Activated gamma-delta T cell (primary cell): ENCODE results near the gene PHTF1.
"Not testable (repeated sequence)": the region's sequence is repeated elsewhere in the genome, so short reads cannot be mapped to it uniquely, and the experiment has no call there.

ENCODE experiments used
- DNase-seq: peaks from one replicate; lab custom pipeline; 2025; lab: John Stamatoyannopoulos, UW

PHTF1 gene

DNA sequence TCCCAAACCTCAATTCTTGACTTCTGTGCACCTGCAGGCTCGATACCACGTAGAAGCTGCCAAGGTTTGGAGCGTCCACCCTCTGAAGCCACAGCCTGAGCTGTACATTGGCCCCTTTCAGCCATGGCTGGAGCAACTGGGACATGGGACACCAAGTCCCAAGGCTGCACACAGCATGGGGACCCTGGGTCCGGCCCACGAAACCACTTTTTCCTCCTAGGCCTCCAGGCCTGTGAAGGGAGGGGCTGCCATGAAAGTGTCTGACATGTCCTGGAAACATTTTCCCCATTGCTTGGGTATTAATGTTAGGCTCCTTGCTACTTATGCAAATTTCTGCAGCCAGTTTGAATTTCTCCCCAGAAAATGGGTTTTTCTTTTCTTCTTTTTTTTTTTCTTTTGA, 40.7 kb downstream of the PHTF1 start:
- DNase-seq = not testable (repeated sequence)

DNA sequence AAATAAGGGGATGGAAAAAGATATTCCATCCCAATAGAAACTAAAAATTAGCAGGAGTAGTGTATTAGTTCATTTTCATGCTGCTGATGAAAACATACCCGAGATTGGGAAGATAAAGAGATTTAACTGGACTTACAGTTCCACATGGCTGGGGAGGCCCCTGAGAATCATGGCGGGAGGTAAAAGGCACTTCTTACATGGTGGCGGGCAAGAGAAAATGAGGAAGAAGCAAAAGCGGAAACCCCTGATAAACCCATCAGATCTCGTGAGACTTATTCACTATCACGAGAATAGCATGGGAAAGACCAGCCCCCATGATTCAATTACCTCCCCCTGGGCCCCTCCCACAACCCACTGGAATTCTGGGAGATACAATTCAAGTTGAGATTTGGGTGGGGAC, 41.8 kb downstream of the PHTF1 start:
- DNase-seq = not testable (repeated sequence)

DNA sequence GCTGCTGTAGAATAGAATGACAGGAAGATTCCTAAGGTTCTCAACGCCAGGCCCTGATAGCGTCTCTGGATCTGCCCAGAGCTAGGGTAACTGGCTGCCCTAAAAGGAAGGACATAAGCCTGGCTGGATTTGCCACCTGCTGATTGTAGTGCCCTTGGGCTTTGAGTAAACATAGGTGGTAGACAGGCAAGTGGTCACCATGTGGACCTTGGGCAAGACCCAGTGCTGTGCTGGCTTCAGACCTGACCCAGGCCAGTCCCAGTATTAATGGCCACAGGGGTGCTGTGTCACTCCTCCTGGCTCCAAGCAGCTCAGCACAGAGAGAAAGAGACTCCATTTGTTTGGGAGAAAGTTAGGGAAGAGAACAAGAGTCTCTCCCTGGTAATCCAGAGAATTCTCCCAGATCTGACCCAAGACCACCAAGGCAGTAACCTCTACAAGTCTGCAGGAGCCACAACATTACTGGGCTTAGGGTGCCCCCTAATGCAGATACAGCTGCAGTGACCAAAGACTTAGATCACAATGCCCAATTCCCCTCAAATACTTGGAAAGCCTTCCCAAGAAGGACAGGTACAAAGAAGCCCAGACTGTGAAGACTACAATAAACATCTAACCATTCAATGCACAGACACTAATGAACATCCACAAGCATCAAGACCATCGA, 44.5 kb downstream of the PHTF1 start:
- DNase-seq = no peak

DNA sequence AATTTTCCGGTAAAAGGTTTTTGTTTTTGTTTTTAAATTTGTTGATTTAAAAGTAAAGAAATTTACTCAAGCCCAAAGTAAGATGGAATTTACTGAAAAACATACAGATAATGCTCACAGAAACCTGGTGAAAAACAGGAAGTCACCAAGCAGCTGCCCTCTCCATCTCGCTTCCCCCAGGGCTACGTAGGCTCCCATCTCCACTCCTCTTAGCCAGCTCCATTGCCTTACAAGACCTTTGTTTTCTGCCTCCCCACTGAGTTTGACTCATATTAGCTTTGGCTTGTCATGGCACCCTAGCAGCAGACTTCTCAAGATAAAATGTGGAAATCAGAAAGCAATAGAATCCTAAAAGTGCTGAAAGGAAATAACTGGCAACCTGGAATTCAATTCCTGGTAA, 57.9 kb downstream of the PHTF1 start:
- no peak for DNase-seq

DNA sequence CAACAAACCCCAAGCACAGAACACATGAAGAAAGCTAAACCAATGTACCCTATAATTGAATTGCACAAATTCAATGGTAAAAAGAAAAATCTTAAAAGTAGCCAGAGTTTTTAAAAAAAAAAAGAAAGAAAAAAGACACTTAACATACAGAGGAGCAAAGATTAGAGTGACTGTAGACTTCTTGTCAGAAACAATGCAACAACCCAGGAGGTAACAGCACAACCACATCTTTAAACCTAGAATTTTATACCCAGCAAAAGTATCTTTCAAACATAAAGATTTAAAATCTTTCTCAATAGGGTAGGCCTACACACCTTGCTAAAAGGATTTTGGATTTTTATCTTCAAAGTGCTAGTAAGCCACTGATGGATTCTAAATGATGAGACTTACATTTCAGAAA, 64.4 kb downstream of the PHTF1 start:
- no peak for DNase-seq

DNA sequence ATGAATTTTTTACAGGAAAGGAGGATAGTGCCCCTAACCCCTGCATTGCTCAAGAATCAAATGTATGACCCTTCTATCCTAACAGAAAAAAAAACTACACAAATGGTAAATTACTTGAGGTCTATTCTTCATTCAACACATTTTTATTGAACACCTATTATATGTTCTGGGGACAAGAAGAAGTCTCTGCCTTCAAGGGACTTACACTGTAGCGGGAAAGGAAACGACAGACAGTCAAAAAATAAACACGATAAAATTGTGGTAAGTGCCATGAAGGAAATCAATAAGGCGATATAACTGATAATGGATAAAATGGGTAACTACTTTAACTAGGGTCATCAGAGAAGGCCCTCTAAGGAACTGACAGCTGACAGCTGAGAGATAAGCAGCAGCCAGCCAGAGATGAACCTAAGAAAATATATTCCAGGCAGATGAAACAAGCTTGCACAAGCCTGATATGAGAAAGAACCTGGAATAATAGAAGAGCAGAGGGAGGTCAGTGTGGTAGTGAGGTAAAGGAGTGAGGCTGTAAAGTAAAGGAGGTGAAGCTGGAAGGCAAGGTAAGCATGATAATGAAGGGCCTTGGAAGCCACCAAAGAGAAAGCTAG, 66.4 kb downstream of the PHTF1 start:
- no peak for DNase-seq

DNA sequence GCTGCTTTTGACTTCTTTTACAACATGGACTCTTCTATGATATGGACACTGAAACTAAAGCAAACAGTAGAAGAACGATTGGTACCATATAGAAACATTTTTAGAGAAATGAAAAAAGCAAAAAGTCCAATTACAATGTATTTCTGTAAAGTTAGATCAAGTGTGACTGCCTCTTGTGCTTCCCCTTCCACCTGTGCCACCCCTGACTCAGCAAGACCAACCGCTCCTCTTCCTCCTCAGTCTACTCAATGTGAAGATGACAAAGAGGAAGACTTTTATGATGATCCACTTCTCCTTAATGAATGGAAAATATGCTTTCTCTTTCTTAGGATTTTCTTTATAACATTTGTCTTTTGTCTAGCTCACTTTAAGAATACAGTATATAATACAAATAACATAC, 66.9 kb downstream of the PHTF1 start:
- no peak for DNase-seq

DNA sequence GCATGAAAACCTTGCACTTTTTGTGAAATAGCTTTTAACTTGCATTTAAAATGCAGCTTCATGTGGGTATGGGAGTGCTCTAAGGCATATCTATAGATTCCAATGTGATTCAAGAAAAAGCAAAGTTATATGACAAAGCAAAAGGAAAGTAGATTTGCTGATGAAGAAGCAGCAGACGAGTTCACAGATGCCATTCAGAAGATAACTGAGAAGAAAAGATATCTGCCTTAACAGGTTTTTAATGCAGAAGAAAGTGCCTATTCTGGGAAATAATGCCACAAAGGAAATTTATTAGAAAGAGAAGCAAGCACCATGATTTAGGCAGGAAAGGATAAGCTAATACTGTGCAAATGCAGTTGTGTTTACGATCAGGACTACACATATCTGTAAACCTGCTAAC, 68.1 kb downstream of the PHTF1 start:
- DNase-seq = no peak

DNA sequence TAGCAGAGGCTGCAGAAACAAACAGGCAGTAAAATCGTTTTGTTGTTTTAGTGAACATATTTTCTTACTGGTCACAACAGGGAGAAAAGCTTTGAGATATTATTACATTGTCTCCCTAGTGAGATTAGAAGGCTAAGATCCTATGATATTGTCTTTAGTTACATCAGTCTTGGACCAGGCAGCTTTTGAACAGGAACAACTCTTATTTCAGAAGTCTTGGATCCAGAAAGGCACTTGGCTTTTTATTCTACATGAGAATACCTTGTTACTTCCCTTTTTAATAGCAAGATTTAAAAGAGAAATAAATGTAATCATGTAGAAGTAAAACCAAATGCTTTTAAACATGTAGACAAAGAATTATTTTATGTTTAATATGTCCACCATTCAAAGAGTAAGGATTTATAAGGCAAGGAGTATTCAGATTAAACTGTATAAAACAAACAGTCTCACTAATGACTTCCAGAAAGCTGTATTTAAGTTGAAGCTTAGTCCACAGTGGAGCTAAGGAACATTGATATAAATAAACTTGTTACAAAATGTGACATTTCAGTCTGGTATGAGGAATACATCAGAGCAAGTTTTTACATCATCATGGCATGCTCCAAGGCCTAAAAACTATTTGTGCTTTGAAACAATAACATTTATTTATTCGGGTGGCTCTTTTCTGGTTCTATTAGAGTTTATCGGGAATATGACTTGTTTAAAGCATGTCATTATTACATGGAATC, 72.2 kb downstream of the PHTF1 start:
- DNase-seq = no peak

DNA sequence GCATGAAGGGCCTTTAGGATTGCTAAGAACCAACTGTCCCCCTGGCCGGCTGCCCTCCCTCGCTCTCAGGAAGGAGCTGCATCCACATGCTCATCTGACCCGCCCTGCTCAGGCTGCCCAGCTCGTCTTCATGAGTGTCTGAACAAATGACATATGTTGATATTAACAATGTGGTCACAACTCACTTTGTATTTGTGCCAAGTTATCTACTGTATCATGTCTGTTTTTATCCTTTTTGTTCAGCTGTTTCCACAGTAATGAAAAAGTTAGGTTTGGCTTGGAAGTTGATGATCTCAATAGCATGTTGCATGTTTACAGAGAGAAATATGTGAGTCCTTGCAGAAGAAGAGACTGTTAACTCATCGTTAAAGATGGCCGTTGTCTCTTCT, 75.1 kb downstream of the PHTF1 start:
- DNase-seq = no peak

DNA sequence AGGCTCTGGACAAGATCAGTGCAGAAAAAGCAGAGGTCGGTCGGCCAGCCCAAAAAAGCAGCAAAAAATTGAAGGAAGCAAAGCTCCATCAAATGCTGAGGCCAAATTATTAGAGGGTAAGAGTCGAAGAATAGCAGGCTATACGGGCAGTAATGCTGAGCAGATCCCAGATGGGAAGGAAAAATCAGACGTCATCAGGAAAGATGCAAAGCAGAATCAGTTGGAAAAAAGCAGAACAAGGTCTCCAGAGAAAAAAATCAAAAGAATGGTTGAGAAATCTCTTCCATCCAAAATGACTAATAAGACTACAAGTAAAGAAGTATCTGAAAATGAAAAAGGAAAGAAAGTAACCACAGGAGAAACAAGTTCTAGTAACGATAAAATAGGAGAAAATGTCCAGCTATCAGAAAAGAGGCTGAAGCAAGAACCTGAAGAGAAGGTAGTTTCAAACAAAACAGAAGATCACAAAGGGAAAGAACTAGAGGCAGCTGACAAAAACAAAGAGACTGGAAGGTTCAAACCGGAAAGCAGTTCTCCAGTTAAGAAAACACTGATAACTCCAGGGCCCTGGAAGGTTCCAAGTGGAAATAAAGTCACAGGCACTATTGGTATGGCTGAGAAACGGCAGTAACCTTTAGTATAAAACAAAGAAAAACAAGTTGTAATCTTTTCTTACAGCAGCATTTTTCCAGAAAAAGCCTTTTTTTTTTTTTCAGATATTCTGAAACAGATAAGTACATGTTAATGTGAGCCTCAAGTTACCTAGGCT, 75.7 kb downstream of the PHTF1 start:
- DNase-seq = no peak

DNA sequence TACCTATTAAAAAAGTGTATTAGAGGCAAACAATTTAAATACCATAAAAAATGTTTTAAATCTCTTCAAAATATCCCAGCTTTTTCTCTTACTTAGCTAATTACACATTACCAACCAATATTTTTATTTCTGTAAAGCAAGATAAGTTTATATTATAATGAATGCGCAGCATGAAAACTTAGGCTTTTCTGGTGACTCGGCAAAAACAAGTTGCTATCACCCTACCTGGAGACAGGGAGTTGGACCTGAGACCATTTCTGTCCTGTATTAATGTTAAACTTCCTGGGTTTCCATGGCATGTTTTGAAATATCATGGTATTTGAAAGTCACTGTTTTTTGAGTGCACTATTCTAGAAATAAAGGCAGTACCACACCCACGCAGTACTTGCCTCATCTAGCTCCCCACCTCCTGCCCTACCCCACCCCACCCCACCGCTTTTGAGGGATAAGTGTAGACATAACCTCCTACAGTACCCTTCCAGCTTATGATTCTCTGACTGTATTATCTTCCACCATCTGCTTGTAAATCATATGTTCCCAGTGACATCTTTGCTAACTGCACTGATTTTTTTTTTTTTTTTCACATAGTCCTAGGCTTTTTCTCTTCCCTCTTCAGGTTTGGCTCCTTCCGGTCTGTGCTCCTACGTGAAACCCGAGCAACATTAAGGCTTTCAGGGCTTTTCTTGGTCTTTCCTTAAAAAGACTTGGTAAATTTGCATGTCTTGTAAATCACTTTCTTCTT, 77.5 kb downstream of the PHTF1 start:
- DNase-seq = no peak

DNA sequence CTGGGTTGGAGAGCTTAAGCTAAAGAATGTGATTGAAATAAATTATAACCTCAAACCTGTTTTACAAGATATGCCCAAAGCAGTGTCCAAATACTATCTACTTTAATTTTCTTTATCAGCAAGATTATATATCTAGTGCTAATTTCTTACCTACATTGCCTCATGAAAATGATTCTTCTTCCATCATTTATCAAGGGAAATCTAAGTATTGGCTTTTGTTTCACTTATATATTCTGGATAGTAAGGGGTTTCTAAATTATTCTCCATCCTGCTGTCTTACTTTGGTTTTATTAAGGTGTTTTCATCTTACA, 81.2 kb downstream of the PHTF1 start:
- DNase-seq = no peak

DNA sequence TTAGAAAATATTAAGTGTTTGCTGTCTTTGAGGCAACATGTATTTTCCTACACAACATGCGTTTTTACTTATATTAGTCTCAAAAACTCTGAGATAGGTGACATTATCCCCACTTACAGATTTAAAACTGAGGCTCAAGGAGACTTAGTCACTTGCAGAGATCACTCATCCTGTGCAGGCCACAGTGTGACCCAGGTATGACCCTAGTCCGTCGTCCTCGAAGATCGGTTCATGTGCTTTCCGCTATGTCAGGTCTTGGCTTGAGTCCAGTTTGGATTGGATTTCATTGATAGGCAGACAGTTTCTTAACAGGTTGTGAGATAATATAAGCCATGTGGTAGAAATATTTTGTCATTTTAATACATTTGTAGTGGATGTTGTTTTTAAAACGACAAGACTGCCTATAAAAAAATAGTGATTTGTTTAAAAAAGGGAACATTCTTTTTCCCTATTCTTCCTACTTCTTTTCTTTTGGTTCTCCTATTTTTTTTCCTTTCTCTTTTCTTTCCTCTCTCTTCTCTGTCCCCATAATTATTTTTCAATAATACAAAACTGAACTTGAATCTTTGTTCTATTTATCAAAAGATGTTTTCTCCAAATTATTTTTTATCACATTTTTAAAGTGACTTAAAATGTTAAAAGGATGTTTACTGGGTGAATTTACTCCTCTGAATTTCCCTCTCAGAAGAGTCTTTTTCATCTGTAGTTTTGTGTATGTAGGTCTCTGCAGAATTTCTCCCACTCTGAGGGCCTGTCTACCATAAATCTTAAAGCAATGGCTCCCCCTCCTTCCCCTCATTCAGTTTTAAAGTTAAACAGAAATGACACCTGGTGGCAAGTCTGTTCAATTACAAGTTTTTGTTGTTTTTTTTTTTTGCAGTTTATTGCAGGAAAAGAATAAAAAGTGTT, 81.8 kb downstream of the PHTF1 start:
- DNase-seq = no peak

DNA sequence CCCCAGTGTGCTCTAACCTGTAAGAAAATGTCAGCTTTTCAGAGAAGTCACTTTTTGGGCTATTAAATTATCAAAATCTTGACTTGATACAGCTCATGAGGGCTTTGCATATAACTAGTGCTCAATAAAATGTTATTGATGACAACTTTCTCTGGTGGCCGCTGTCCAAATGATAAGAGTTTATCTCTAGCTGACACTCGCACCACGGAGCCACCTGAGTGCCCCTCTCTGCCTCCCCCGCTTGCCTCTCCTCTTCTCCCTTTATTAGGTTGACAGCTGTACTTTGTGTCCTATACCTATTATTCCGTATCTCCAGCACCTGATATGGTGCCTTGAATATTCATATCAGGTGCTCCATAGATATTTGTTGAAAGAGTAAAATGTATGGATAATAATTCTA, 82.8 kb downstream of the PHTF1 start:
- DNase-seq = no peak

DNA sequence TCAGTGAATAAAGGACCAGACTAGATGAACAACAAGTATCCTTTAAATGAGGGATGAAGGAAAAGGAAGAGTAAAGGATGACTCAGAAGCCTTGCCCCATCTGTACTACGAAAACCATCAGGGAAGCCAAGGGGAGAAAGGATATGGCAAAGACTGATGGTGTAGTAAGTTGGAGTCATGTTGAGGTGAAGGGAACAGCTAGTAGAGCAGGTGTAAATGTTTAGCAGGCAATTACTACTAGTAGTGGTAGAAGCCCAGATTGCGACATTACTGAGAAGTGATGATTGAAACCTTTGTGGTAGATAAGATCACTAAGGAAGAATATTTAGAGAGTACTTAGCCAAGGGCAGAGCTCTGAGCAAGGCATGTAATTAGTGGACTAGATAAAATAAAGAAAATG, 84.0 kb downstream of the PHTF1 start:
- DNase-seq = no peak

DNA sequence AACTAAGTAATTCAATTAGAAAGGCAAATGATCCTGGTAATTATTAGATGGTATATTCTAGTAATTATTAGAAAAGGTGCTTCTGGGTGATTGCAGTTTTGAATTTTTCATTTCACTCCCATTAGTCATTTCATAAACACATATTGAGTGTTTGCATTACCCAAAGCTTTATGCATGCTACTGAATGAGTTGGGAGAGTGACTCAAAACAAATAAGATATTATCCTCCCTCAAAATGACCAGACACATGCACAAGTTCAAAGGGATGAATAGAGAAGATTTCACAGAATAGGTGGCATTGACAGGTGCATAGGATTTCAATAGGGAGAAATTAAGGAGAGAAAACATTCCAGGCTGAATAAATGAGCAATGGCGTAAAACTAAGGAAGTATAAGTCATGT, 84.7 kb downstream of the PHTF1 start:
- DNase-seq = no peak

DNA sequence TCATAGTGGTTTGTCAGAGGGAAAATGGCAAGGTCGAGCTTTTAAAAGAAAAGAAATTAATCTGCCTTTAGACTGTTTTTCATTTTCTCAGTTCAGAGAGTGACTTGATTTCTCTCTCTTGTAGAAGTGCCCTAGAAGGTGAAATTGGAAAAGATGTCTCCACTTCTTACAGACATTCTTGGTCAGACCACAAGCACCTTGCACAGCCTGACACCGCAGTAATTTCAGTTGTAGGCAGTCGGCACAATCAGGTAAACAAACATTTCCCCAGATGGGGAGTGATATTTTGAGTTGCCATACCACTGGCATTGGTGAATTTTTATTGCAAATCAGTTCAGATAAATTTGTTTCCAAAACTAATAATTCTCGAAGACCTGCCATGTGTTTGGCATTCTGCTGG, 86.8 kb downstream of the PHTF1 start:
- no peak for DNase-seq

DNA sequence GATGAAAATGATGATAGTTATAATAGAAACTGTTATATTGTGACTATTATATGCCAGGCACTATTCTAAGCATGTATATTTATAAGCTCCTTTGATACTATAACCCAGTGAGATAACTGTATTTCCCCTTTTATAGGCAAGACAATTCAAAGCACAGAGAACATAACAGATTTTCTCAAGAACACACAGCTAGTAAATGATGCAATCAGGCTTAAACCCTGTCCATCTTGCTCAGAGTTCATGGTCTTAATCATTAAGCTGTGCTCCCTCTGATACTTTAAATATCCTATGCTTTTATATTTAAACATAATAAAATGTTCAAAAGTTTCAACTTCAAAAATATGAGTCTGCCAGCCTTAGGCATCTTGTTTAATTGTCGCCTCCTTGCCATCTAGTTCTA, 88.6 kb downstream of the PHTF1 start:
- DNase-seq = no peak

DNA sequence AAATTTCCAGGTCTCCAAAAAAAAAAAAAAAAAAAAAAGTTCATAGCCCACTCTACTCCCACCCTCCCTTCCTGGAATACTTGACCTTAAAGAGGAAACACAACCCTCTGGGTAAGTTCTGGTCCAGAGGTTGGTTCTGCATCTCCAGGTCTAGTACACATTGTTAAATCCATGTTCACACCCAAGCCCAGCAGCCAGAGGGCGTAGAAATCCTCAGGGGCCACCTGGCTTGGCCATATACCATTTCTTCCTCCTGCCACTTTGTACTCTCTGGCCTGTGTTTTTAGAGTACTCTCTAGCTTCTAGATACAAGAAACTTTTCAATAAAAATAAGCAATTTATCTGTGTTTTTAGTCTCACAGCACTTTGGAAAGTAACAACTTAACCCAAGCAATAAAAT, 89.3 kb downstream of the PHTF1 start:
- no peak for DNase-seq

DNA sequence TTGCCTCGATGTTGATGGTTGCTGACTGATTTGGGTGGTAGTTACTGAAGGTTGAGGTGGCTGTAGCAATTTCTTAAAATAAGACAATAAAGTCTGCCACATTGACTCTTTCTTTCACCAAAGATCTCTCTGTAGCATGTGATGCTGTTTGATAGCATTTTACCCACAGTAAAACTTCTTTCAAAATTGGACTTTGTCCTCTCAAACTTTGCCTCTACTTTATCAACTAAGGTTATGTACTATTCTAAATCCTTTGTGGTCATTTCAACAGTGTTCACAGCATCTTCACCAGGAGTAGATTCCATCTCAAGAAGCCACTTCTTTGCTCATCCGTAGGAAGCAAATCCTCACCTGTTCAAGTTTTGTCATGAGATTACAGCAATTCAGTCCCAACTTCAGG, 93.2 kb downstream of the PHTF1 start:
- no peak for DNase-seq
